GM19452 (cell line): ENCODE results near the gene TNNI3K.

ENCODE experiments used
- ATAC-seq: cut with Tn5 transposase; IDR thresholded peaks from one replicate; pipeline ENCODE4 v1.9.1; 2021; ENCODE audit not compliant: unreplicated experiment

Gene TNNI3K

GRCh38 chr1:74280642-74281396 is 45.6 kb downstream of the TNNI3K start:
- ATAC-seq: no peak

- no peak for ATAC-seq
Observed at GRCh38 chr1:74286414-74286813, 51.2 kb downstream of the TNNI3K start.

- no peak for ATAC-seq
Observed at GRCh38 chr1:74314438-74314837, 79.3 kb downstream of the TNNI3K start.

- ATAC-seq: no peak
Observed at GRCh38 chr1:74316302-74316701, 81.1 kb downstream of the TNNI3K start.

- no peak for ATAC-seq
Observed at GRCh38 chr1:74317663-74318062, 82.5 kb downstream of the TNNI3K start.

GRCh38 chr1:74323937-74324473 is 88.8 kb downstream of the TNNI3K start:
- ATAC-seq: no peak

- ATAC-seq: no peak
Observed at GRCh38 chr1:74324684-74325448, 89.7 kb downstream of the TNNI3K start.

GRCh38 chr1:74328851-74329250 is 93.7 kb downstream of the TNNI3K start:
- ATAC-seq: no peak

GRCh38 chr1:74333244-74333643 is 98.1 kb downstream of the TNNI3K start:
- no peak for ATAC-seq

GRCh38 chr1:74334147-74334546 is 99.0 kb downstream of the TNNI3K start:
- no peak for ATAC-seq

- ATAC-seq: no peak
Observed at GRCh38 chr1:74340656-74341055, 105.5 kb downstream of the TNNI3K start.

- ATAC-seq: no peak
Observed at GRCh38 chr1:74341702-74342339, 106.6 kb downstream of the TNNI3K start.

GRCh38 chr1:74343216-74343615 is 108.0 kb downstream of the TNNI3K start:
- ATAC-seq: no peak

- no peak for ATAC-seq
Observed at GRCh38 chr1:74344387-74344786, 109.2 kb downstream of the TNNI3K start.

GRCh38 chr1:74356493-74356892 is 121.3 kb downstream of the TNNI3K start:
- ATAC-seq: no peak

- no peak for ATAC-seq
Observed at GRCh38 chr1:74357150-74357549, 122.0 kb downstream of the TNNI3K start.

GRCh38 chr1:74357756-74358155 is 122.6 kb downstream of the TNNI3K start:
- no peak for ATAC-seq

GRCh38 chr1:74362691-74363090 is 127.5 kb downstream of the TNNI3K start:
- no peak for ATAC-seq

GRCh38 chr1:74363220-74363619 is 128.0 kb downstream of the TNNI3K start:
- ATAC-seq: no peak

GRCh38 chr1:74367175-74367813 is 132.1 kb downstream of the TNNI3K start:
- ATAC-seq: no peak

GRCh38 chr1:74368335-74368734 is 133.1 kb downstream of the TNNI3K start:
- ATAC-seq: no peak
